Esophagus squamous epithelium (tissue), 5 donors: ENCODE results near the gene GREM2. TPM values are rescaled to one million over a fixed set of nuclear protein-coding genes. Genes with fewer than 3 reads are reported as not detected.

Source experiments
- DNase-seq: peaks from one replicate; lab custom pipeline; 2025; lab: John Stamatoyannopoulos, UW
- H3K27ac ChIP-seq, 4 donors: fragments of 200-600 bp; sonication (generic); one replicate each; pipeline ENCODE4 v1.5.1; 2016 to 2019; ENCODE audit warnings: mild to moderate bottlenecking in 1 of 4
- H3K27me3 ChIP-seq, 4 donors: fragments of 200-600 bp; sonication (generic); 1 replicate in 3 of 4; 2 replicates in 1 of 4; pipeline versions ENCODE4 v1.5.1 to v1.6.0; 2017 to 2021; ENCODE audit warnings: antibody characterized with exemption in 1 of 4
- H3K36me3 ChIP-seq, 3 donors: fragments of 200-600 bp; sonication (generic); one replicate each; pipeline ENCODE4 v1.5.1; 2016 to 2019
- H3K4me1 ChIP-seq, 3 donors: fragments of 200-600 bp; sonication (generic); one replicate each; pipeline ENCODE4 v1.5.1; 2017 to 2019
- H3K4me3 ChIP-seq, 4 donors: fragments of 200-600 bp; sonication (generic); 1 replicate in 3 of 4; 2 replicates in 1 of 4; pipeline ENCODE4 v1.5.1; 2016 to 2019; ENCODE audit warnings: mild to moderate bottlenecking in 2 of 4, moderate library complexity in 1 of 4
- H3K9me3 ChIP-seq, 3 donors: fragments of 200-600 bp; sonication (generic); one replicate each; pipeline ENCODE4 v1.5.1; 2016 to 2019
- POLR2A ChIP-seq, 4 donors: fragments of 450-650 bp; IDR thresholded peaks; one replicate each; pipeline ENCODE4 v1.6.1; 2017; ENCODE audit warnings: antibody characterized with exemption in 4 of 4, mild to moderate bottlenecking in 4 of 4, moderate library complexity in 3 of 4
- WGBS, 2 donors: methylation state at CpG; one replicate each; pipeline ENCODE4 v1.1.5; 2018; 5-methylcytosine and 5-hydroxymethylcytosine counted together
- intact Hi-C: fragments of 100-400 bp; cut with DNase I; formaldehyde crosslinking; loops from one replicate; pipeline ENCODE4 v1.15.0; 2022
- total RNA-seq, 4 donors: library from RNA; depleted of rRNA; stranded (reverse); fragments of >200 nt; gene quantifications; one replicate each; pipeline ENCODE4 v1.1.0, GENCODE V29; 2016
- TF ChIP-seq, protein P1 (sequence below), 6 experiments: fragments of 450-650 bp in 4 of 6; fragments of 200-600 bp in 2 of 6; sonication (generic) in 2 of 6; IDR thresholded peaks; one replicate each; pipeline ENCODE4 v1.5.1; 2016 to 2019; ENCODE audit warnings: antibody characterized with exemption in 6 of 6, mild to moderate bottlenecking in 4 of 6, moderate library complexity in 4 of 6
- donor health status: DM: yes; HTN: yes; CAD: no.

The GREM2 gene
- total RNA-seq, 4 donors from 2014 or later = 0.45 to 8.8 (median 0.74) TPM

DNA sequence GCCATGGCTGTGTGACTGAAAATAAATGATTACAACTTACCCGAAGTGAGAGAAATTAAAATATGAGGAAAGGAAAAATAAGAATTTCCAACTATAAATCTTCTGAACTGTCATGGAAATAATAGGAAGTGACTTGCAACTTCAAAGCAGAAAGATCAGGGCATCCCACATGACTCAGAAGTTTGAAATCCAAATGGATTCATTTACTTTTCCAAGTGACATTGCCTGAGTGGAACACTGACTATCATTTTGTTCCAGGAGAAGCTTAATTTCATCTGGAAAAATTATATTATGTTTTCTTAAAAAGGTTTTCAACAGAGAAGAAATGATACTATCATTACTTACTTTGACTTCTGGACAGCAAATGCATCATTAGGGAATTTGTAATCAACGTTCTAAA is 110.8 kb downstream of the GREM2 start:
- 37 to 63% methylated on average over 2 of the region's 2 CpGs for WGBS, 2 donors
- no peaks in the 10 kb centered on the region for H3K27me3 ChIP-seq
- intact Hi-C loops = no loop called here

DNA sequence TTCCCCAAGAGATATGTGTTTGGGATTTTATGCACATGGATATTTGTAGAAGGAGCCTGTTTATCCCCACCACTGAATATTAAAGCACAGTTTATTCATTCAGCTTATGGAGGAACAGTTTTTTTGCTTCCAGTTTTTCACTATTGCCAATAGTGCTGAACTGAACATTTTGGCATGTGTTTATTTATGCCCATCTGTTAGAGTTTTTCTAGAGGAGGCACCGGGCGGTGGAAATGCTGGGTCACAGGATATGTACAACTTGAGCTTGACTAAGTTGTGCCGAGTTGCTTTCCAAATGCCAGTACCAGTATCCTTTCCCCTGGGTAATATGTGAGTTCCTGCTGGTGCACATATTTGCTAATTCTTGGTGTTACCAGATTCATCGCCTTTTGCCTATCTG is 111.3 kb downstream of the GREM2 start:
- Histone ChIP-seq H3K4me3 (no peak overlapping the region), H3K27me3 (no peaks in the 10 kb centered on the region), H3K36me3 (no peaks in the 10 kb centered on the region), H3K9me3 (no peaks in the 10 kb centered on the region), H3K4me1 (no peaks in the 10 kb centered on the region), H3K27ac (no peak overlapping the region)
- TF ChIP-seq POLR2A (IDR thresholded peaks at IDR 0.05) = no peak
- TF ChIP-seq, protein P1, sequence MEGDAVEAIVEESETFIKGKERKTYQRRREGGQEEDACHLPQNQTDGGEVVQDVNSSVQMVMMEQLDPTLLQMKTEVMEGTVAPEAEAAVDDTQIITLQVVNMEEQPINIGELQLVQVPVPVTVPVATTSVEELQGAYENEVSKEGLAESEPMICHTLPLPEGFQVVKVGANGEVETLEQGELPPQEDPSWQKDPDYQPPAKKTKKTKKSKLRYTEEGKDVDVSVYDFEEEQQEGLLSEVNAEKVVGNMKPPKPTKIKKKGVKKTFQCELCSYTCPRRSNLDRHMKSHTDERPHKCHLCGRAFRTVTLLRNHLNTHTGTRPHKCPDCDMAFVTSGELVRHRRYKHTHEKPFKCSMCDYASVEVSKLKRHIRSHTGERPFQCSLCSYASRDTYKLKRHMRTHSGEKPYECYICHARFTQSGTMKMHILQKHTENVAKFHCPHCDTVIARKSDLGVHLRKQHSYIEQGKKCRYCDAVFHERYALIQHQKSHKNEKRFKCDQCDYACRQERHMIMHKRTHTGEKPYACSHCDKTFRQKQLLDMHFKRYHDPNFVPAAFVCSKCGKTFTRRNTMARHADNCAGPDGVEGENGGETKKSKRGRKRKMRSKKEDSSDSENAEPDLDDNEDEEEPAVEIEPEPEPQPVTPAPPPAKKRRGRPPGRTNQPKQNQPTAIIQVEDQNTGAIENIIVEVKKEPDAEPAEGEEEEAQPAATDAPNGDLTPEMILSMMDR (IDR thresholded peaks at IDR 0.05) = no peak
- no peak for DNase-seq
- intact Hi-C loops = no loop called here
- 61 to 80% methylated on average over 4 of the region's 4 CpGs for WGBS, 2 donors

More for the DNA sequence above, 110.8 kb downstream of the GREM2 start:
- TF ChIP-seq, protein P1 (IDR thresholded peaks at IDR 0.05) = no peak
- no peak for TF ChIP-seq POLR2A (IDR thresholded peaks at IDR 0.05)
- Histone ChIP-seq H3K9me3 (no peaks in the 10 kb centered on the region), H3K4me3 (no peak overlapping the region), H3K4me1 (no peaks in the 10 kb centered on the region), H3K36me3 (no peaks in the 10 kb centered on the region), H3K27ac (peak overlapping the region in 2 of 4 donors; percentile 34 to 43)
- no peak for DNase-seq

DNA sequence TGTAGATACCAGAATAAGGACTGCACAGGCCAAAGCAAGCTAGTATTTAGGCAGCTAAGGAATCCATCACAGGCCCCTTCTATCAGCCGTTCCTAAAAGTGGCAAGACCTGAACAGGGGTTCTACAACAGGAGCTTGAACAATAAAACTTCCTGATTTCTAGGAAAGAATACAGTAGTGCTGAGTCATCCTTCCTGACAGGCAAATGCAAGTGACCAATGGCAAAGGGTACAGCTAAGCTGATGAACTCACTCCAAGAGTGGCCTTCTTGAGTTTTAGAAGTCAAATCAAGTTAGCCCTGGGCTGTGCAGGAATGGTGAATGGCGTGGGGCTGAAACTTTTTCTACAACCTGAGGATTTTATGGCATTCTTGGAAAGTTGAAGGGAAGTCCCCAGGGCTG is 112.9 kb downstream of the GREM2 start:
- DNase-seq = no peak
- TF ChIP-seq, protein P1 (IDR thresholded peaks at IDR 0.05) = no peak
- TF ChIP-seq POLR2A (IDR thresholded peaks at IDR 0.05) = no peak
- 63 to 67% methylated on average over 1 of the region's 2 CpGs for WGBS, 2 donors
- Histone ChIP-seq H3K27me3 (no peaks in the 10 kb centered on the region), H3K36me3 (no peaks in the 10 kb centered on the region), H3K4me1 (no peaks in the 10 kb centered on the region), H3K9me3 (no peaks in the 10 kb centered on the region), H3K4me3 (no peak overlapping the region), H3K27ac (no peak overlapping the region)
- intact Hi-C loops = no loop called here

GRCh38 chr1:240498335-240498734 is 113.6 kb downstream of the GREM2 start:
- Histone ChIP-seq H3K4me1 (no peaks in the 10 kb centered on the region), H3K9me3 (no peaks in the 10 kb centered on the region), H3K27ac (no peak overlapping the region), H3K27me3 (no peaks in the 10 kb centered on the region), H3K36me3 (no peaks in the 10 kb centered on the region), H3K4me3 (no peak overlapping the region)
- WGBS, 2 donors = 79 to 84% methylated on average over 8 of the region's 8 CpGs
- TF ChIP-seq, protein P1 (IDR thresholded peaks at IDR 0.05) = no peak
- no peak for TF ChIP-seq POLR2A (IDR thresholded peaks at IDR 0.05)
- DNase-seq = no peak
- intact Hi-C loops = no loop called here

- intact Hi-C loops = no loop called here
- TF ChIP-seq, protein P1 (IDR thresholded peaks at IDR 0.05) = no peak
- no peak for TF ChIP-seq POLR2A (IDR thresholded peaks at IDR 0.05)
Measured at GRCh38 chr1:240497908-240498307, 114.0 kb downstream of the GREM2 start.

More at GRCh38 chr1:240497908-240498307, 114.0 kb downstream of the GREM2 start:
- no peak overlapping the region for H3K27ac ChIP-seq
- no peak for DNase-seq
- H3K4me3 ChIP-seq = no peak overlapping the region
- WGBS, 2 donors = 65 to 69% methylated on average over 4 of the region's 4 CpGs
- H3K4me1 ChIP-seq = no peaks in the 10 kb centered on the region
- H3K9me3 ChIP-seq = peaks cover 0 to 4% (median 4%) of the 10 kb centered on the region in 3 donors
- H3K27me3 ChIP-seq = no peaks in the 10 kb centered on the region
- H3K36me3 ChIP-seq = no peaks in the 10 kb centered on the region
